ENCODE measurements around the gene CHD8.
A peak's percentile ranks its signal among the peaks of the same experiment; 100 is the strongest.
"Not testable (repeated sequence)": the region's sequence is repeated elsewhere in the genome, so short reads cannot be mapped to it uniquely, and the experiment has no call there.

The CHD8 gene

GRCh38 chr14:21373980-21374379 lies 81.9 kb downstream of the CHD8 start:
- no peak overlapping the region for H3K4me3 ChIP-seq (ENCODE audit: low read depth, low read length)
- TF ChIP-seq CTCF (IDR thresholded peaks at IDR 0.05; ENCODE audit: insufficient read depth, low read depth, low read length, missing control alignments), result no peak
- DNase-seq (ENCODE audit: low read depth), result no peak

GRCh38 chr14:21372814-21373213 lies 83.1 kb downstream of the CHD8 start:
- DNase-seq (ENCODE audit: low read depth); H3K4me3 ChIP-seq (ENCODE audit: low read depth, low read length): not testable (repeated sequence)

GRCh38 chr14:21369949-21370679 lies 85.8 kb downstream of the CHD8 start:
- no peak for DNase-seq (ENCODE audit: low read depth)
- no peak overlapping the region for H3K4me3 ChIP-seq (ENCODE audit: low read depth, low read length)
- no peak for TF ChIP-seq CTCF (IDR thresholded peaks at IDR 0.05; ENCODE audit: insufficient read depth, low read depth, low read length, missing control alignments)

GRCh38 chr14:21367582-21368144 lies 88.3 kb downstream of the CHD8 start:
- no peak for TF ChIP-seq CTCF (IDR thresholded peaks at IDR 0.05; ENCODE audit: insufficient read depth, low read depth, low read length, missing control alignments)
- no peak for DNase-seq (ENCODE audit: low read depth)
- H3K4me3 ChIP-seq (ENCODE audit: low read depth, low read length), result no peak overlapping the region

GRCh38 chr14:21356511-21356910 lies 99.4 kb downstream of the CHD8 start:
- TF ChIP-seq CTCF (IDR thresholded peaks at IDR 0.05; ENCODE audit: insufficient read depth, low read depth, low read length, missing control alignments), result no peak
- no peak for DNase-seq (ENCODE audit: low read depth)
- H3K4me3 ChIP-seq (ENCODE audit: low read depth, low read length), result no peak overlapping the region

- no peak overlapping the region for H3K4me3 ChIP-seq (ENCODE audit: low read depth, low read length)
- peak; percentile 51 for DNase-seq (ENCODE audit: low read depth)
- no peak for TF ChIP-seq CTCF (IDR thresholded peaks at IDR 0.05; ENCODE audit: insufficient read depth, low read depth, low read length, missing control alignments)
Observed at GRCh38 chr14:21352587-21352986, 103.3 kb downstream of the CHD8 start.

- DNase-seq (ENCODE audit: low read depth), result no peak
- no peak overlapping the region for H3K4me3 ChIP-seq (ENCODE audit: low read depth, low read length)
- TF ChIP-seq CTCF (IDR thresholded peaks at IDR 0.05; ENCODE audit: insufficient read depth, low read depth, low read length, missing control alignments), result no peak
Observed at GRCh38 chr14:21350539-21350938, 105.4 kb downstream of the CHD8 start.

Data from GM12865 (cell line).